Cardiac fibroblast (primary cell): ENCODE data around the gene MACROD2.

Experiments
- DNase-seq, 2 donors: peaks; one replicate each; pipeline versions ENCODE4 v3.0.0 to v3.0.0-alpha.2; 2010; ENCODE audit warnings: low read depth in 2 of 2
- H3K4me3 ChIP-seq, 2 donors: replicated peaks in 1 of 2; 1 replicate in 1 of 2; 2 replicates in 1 of 2; pipeline ENCODE4 v1.5.1; 2011; ENCODE audit warnings: low read depth in 2 of 2, low read length in 2 of 2, mild to moderate bottlenecking in 2 of 2, moderate library complexity in 1 of 2
- CTCF ChIP-seq: IDR thresholded peaks from one replicate; pipeline ENCODE4 v1.5.1; 2011; ENCODE audit warnings: low read depth, mild to moderate bottlenecking, low read length, inconsistent platforms

The MACROD2 gene

GRCh38 chr20:15734052-15734451 is 1738.7 kb downstream of the MACROD2 start:
- no peak for DNase-seq
- no peak for TF ChIP-seq CTCF
- no peak overlapping the region for H3K4me3 ChIP-seq

GRCh38 chr20:15739035-15739434 is 1743.7 kb downstream of the MACROD2 start:
- no peak for TF ChIP-seq CTCF
- no peak overlapping the region for H3K4me3 ChIP-seq
- no peak for DNase-seq

GRCh38 chr20:15740046-15740775 is 1744.9 kb downstream of the MACROD2 start:
- DNase-seq = no peak
- no peak for TF ChIP-seq CTCF
- no peak overlapping the region for H3K4me3 ChIP-seq

- no peak for DNase-seq
- no peak for TF ChIP-seq CTCF
- no peak overlapping the region for H3K4me3 ChIP-seq
These were observed 1746.8 kb downstream of the MACROD2 start for GRCh38 chr20:15742087-15742486.

GRCh38 chr20:15742627-15743026 is 1747.3 kb downstream of the MACROD2 start:
- no peak for TF ChIP-seq CTCF
- no peak overlapping the region for H3K4me3 ChIP-seq
- DNase-seq = no peak

GRCh38 chr20:15756002-15756753 is 1760.9 kb downstream of the MACROD2 start:
- H3K4me3 ChIP-seq = no peak overlapping the region
- TF ChIP-seq CTCF = no peak
- DNase-seq = no peak
